Hematopoietic multipotent progenitor cell treated with erythropoietin and hydrocortisone succinate and interleukin-3 and kit ligand, for 17 days (in vitro differentiated cells): Measurements from ENCODE around the gene CYBA.

Experiments
- DNase-seq: peaks from one replicate; pipeline ENCODE4 v3.0.0-alpha.2; 2015; ENCODE audit warnings: low spot score

CYBA gene

DNA sequence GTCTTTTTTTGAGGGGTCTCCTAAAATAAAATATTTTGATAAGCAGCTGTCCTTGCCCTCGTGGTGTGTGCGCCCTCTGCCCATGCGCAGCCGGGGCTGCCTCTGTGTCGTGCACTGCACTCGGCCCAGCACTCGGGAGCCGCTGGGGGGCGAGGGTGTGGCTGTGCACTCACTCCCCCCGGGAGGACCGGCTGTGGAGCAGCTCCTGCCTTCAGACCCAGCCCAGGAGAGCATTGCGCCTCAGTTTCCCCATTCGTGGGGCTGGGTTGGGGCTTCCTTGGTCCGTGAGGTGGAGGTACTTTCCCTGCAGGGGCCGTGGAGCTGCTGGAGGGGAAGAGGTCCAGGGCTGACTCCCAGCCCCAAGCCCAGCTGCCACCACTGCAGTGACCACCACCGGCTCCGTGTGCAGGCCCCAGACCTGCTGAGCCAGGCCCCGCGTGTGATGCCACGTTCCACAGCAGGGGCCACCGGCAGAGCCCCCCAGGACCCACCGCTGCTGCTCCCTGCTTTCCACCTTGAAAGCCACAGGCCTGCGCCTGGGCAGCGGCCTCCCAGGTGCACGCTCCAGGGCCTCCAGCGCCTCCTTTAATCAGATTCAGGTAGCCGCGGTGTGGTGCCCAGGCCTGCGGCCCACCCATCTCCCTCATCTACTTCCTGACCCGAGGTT is 18.8 kb downstream of the CYBA start:
- no peak for DNase-seq

DNA sequence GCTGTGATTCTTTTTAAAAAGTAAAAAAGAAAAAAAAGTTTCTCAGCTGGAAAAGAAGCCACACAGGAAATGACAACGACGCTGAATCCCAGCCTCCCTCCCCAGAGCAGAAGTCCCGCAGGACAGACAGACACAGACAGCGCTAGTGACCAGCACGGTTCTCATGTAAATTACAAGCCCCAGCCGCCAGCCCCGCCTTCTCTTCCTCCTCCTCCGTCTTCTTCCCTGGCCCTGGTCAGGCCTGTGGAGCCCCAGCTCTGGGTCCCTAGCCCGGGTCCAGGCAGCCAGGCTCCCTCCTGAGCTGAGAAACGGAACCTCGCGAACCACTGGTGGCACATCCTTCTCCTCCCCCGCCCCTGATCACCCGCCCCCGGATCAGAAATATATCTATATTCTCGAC is 19.5 kb downstream of the CYBA start:
- DNase-seq: no peak

DNA sequence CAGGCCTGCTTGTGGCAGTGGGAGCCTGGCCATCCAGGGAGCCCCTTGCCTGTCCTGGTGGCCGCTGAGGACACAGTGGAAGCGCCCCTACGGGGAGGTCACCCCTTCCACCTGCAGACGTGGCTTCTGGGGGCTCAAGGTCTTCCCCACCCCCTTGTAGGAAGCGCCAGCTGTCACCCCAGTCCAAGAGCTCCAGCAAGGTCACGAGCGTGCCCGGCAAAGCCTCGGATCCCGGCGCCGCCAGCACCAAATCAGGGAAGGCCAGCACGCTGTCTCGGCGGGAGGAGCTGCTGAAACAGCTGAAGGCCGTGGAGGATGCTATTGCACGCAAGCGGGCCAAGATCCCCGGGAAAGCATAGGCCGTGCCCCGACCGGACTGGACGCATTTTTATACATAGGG is 19.9 kb downstream of the CYBA start:
- no peak for DNase-seq

DNA sequence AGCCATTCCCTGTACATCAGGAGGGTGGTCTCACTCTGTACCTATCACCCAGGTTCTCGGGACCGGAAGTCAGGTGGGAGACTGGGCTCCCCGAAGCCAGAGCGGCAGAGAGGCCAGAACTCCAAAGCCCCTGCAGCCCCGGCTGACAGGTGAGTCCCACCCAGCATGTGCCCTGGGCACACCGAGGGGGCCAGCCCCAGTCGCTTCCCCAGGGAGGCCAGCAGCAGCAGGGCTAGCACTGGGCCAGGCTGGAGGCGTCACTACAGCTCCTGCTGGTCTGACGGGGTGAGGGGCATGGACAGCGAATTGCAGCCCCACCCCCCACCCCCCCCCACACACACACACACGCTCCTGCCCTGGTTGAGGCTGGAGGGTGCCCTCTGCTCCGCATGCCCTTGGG is 20.4 kb downstream of the CYBA start:
- DNase-seq: no peak

DNA sequence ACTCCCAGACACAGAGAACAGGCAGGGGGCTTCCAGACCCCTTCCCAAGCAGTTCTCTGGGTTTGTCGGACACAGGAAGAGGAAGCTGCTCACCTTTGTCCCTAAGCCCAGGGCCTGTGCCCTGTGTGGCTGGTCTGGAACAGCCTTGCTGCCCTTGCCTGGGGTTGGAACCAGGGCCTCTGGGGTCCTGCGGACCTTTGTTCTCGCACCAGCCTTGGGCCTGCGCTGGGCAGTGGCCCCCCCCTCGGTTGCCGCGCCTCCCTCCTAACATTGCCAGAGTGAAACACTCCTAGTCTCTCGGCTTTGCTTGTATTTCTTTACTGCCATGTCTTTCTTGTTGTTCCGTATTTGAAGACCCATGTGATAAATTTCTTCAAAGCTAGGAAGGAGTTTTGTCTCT is 21.0 kb downstream of the CYBA start:
- DNase-seq: no peak

DNA sequence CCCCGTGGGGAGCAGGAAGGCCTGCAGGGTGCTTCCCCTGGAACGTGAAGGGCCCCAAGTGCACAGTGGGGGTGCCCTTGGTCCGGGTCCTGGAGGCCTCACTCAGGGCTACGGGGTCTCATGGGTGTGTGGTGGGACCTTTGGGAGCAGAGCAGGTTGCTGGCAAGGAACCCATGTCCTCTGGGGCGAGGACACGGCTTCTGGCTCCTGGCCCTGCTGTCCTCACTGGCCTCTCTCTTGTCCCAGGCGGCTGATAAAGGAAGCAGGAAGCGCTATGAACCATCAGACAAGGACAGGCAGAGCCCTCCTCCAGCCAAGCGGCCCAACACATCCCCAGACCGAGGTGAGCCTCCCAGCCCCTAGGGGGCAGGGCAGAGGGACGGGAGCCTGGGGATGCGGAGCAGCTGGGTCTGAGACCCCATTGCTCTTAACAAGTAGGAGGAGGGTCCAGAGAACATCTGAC is 22.3 kb downstream of the CYBA start:
- no peak for DNase-seq

DNA sequence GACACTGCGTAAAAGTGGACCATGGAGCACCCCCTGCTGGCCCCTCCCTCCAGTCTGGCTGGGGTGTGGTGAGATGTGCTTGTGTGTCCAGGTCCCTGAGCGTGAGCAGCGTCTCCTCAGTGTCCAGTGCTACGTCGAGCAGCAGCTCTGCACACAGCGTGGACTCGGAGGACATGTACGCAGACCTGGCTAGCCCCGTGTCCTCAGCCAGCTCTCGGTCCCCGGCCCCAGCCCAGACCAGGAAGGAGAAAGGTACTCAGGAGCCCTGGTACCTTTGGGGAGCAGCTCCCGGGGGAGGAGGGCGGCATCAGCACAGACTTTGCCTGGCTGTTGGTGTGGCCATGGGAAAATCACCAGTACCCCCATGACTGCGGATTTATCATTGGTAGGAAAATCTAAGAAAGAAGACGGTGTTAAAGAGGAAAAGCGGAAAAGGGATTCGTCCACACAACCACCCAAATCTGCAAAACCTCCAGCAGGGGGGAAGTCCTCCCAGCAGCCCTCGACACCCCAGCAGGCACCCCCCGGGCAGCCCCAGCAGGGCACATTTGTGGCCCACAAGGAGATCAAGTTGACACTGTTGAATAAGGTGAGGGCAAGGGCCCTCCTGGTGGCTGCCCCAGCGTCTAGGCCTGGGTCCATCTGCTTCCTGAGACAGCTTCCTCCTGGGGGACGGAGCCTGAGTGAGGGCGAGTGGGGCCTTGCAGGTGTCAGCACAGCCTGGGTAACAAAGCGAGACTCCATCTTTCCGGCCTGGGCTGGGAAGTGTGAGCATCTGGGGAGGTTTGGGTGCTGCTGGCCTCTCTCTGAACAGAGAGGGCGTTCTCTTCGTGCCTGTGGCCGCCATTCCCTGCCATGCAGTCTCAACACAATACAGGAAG is 23.1 kb downstream of the CYBA start:
- no peak for DNase-seq

DNA sequence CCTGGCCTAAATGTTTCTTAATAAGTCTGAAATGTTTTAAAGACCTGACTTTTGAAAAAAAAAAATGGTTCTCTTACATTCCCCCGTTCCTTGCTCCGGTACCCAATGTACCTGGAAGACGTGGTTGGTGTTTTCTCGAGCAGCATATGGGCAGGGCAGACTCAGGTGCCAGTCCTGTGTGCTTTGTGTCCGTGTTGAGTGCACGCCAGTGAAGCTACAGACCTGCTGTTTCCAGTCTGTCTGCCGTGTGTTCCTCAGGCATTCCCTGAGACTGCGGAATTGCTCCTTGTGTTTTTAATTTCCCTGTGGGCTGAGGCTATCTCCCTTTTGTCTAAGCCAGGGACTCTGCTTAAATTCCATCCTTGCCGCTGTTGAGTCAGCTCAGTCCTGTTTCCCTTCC is 24.2 kb downstream of the CYBA start:
- DNase-seq: no peak

DNA sequence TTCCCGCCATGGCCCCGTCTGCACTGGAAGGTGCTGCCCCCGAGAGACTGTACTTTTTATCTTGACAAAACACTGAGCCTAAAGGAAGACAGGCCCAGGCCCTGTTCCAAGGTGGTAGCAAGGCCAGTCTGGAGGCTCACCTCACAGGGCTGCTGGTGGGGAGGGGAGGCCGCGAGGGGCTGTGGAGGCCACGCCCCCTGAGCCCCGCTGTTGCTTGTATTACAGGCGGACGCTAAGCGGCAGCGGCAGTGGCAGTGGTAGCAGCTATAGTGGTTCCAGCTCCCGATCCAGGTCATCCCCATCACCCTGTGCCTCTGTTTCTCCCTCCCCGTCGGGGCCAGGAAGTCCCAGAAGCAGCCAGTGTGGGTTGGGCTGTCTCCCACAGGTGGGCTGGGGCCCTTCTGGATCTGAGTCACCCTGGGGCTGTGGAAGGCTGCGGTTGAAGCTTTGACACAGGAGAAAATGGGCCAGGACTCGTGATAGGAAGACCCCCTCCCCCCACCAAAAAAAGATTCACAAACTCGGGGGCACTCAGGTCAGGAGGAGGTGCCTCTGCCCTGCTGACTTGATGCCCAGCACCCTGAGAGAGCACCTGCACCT is 25.8 kb downstream of the CYBA start:
- no peak for DNase-seq

DNA sequence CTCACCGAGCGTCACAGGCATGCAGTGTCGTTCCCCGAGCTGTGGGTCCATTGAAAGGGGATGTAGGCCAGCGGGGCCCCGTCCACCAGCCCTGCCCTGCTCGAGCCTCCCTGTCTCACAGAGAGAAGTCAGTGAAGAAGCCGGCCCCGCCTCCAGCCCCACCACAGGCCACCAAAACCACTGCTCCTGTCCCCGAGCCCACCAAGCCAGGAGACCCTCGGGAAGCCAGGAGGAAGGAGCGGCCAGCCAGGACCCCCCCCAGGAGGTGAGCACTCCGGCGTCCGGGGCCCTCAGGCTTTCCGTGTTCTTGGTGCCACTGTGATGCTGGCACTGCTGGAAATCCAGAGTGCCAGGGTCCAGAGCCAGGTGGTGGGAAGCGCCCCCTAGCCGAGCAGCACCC is 26.4 kb downstream of the CYBA start:
- no peak for DNase-seq

DNA sequence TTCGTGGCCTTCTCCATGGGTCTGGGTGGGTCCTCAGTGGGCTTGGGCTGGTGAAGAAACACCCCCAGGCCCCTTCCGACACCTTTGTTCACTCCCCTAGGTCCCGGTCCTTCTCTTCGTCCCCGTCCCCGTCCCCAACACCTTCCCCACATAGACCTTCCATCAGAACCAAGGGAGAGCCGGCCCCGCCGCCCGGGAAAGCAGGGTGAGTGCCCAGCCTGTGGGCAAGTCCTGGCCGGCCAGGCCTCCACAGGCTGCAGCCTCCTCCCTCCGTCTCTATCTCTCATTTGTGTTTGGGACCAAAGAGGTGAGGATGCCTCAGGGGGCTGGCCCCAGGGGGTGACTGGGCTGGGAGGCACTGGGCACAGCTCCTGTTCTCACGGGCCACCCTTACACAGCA is 27.0 kb downstream of the CYBA start:
- DNase-seq: no peak

DNA sequence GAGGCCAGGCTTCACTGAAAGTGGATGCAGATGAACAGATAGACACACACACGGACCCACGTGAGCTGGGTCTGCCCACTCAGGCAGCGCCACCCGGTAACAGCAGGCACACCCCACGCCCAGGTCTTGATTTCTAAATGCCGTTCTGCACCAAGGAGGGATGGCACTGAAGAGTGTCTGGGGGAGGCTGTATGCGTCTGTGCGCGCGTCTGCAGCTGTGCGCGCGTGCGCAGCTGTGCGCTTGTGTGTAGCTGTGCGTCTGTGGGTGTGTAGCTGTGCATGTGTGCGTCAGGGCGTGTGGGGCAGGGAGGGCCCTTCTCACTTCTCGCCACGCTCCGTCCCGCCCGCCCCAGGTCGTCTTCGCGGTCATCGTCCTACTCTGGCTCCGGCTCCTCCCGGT is 28.0 kb downstream of the CYBA start:
- DNase-seq: no peak

DNA sequence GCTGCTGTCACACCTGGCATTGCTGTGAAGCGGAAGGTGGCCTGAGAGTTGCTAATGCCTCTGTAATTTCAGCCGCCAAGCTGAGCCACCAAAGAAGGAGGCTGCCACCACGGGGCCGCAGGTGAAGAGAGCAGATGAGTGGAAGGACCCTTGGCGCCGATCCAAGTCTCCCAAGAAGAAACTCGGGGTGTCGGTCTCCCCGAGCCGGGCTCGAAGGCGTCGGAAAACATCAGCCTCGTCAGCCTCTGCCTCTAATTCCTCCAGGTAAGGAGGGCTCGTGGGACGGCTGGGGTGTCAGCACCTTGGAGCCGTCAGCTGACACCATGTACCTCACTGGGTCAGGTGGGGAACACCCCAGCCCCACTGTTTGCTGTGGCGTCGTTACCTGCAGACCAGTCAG is 28.7 kb downstream of the CYBA start:
- DNase-seq: no peak

DNA sequence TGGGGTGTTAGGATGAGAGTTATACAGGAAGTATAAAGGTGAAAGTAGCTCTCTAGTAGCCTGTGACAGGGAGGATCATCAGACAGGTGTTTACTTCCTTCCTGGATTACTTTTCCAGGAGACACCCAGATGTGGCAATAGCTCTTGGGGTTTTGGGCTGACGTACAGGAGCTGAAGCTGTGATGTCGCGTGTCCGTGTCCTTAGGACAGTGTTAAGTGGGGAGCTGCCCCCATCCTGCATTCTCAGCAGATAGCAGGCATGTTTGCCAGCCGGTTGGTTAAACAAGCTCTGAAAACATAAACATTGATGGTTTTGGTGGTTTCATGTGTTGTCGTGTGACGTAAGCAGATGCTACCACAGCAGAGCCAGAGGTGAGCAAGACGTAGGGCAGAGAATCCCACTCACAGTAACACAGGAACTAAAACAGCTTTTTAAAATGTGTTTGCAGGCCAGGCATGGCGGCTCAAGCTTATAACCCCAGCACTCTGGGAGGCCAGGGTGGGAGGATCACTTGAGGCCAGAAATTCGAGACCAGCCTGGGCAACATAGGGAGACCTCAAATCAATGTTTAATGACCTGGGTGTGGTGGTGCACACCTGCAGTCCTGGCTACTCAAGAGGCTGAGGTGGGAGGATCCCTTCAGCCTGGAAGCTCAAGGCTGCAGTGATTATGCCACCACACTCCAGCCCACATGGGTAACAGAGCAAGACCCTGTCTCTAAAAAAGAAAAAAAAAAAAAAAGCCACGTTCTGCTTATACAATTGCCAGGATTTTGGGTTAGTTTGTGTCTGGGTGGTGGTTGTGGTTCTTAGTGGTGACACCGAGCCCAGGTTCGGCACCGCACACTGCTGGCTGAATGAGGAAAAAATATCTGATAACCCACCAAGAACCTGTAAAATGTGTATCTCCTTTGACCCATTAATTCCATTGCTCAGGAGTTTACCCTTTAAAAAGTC is 30.7 kb downstream of the CYBA start:
- no peak for DNase-seq

DNA sequence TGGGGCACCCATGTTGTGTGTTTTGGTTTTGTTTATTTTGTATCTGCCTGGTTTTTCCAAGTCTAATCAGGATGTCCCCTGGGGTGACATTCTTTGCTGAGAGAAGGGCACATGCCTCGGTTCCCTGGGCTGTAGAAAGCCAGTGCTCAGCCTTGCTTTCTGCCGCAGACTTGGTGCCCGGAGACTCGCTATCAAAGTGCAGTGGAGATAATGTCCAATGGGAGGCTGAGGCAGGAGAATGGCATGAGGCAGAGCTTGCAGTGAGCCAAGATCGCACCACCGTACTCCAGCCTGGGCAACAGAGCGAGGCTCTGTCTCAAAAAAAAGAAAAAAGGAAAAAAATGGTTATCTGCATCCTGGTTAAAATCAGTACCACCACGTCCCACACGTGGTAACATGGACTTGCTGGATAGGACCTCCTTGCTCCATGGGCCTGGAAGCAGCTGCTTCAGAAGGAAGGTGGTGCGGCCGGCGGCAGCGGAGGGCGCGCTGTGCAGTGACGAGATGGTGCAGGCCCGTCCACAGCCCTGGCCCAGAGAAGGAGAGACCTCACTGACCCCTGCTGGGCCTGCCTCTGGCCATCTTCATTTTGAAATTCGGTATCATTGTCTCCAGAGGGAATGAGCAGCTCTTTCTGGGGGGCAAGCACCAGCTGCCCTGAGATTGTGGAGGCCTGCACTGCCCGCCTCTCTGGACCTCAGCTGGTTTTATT is 31.7 kb downstream of the CYBA start:
- no peak for DNase-seq

DNA sequence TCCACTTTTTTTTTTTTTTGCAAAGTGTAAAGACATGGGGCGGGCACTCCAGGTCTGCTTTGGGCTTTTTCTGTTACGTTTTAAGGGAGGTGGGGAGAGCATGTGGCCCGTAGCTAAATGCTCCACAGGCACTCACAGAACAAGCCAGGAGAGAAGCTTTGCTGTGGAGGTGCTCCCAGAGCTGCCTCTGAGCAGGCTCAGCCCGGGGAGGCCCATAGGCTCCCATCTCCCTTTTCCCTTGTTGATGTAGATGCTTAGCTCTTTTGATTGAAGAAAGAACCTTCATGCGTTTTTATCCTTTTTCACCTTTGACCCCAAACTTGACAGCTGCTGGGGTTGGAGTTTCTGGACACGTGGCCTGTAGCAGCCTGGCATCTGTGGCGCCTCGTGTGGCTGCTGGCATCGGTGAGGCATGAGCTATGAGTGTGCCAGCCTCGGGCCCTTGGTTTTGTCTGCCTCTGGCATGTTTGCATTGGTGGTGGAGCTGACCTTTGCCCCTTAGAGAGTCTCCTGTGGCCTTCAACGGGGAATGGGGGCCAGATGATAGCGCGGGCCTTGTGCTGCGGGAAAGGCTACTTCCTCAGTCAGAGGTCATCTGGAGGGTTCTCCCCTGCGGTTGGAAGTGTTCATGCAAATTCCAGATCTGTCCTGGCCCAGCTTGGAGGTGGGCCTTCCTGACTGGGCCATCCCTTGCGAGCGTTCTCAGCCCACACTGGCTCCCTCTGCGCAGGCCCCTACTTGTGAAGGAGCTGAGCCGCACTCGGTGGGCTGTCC is 32.5 kb downstream of the CYBA start:
- DNase-seq: no peak

DNA sequence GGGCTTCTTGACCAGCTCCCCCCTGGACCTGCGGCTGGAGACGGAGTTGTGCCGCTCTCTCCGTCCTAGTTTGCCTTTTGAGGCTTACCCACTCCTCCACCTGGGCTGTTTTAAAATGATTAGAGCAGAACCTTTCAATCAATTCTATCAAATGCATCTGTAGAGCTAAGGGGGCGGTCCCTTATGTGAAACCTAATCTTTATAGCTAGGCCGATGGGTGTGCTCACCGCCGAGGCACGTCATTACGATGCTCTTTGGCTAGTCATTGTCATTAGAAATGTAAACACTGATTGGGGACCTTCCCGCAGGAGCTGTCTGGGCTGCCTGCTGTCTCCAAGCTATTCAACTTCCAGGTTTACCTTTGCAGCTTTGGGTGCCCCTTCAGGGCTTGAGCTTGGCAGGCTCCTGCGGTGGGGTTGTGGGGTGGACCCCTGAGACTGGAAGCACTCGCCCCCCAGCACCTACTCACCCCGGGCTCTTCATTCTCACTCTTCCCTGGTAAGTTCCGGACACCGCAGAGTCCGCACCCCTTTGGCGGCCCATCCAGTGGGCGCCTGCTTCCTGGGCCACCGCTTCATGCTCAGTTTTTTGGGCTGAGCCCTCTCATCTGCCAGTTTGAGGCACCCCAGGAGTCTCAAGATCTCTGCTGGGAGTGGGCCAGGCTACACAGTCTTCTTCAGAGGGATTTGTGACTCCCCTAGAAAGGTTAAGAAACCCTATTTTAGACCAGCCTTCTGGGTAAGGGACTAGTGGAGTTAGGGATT is 33.4 kb downstream of the CYBA start:
- DNase-seq: no peak

DNA sequence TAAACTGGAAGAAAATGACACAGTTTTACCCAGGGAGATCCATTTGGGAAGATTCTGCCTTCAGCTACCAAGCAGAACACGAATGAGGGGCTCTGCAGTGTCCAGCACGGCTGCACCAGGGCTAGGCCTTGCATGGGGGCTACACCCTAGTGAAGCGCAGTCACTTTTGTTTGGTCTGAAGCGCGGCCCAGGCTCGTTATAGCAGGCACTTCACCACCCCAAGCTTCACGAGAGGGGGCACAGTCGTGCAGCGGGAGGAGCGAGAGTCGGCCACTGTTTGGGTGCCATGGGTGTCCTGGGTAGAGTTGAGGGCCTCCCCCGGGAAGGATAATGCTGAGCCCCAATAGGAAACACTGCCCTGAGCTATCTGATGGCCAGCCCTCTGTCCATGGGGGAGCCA is 34.1 kb downstream of the CYBA start:
- no peak for DNase-seq

DNA sequence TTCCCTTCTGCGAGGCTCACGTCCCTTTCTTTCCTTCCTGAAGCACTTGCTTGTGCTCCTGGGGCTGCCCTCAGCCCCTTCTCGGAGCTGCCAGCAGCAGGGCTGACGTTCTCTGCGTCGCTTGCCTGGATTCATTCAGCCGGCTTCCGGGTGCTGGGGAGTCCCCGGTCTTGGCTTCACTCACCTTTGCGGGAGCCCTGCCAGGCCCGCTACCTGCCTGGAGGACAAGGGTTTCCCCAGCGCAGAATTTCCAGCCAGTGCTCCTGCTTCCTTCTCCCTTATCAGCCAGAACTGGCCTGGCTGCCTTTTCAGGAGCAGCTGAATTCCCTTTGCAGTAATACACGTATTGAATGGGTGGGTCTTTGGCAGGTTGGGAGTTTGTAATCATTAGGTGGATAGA is 34.5 kb downstream of the CYBA start:
- DNase-seq: no peak
